GM18858 (cell line): Measurements from ENCODE around the gene KTI12.
"Not testable (repeated sequence)": the region's sequence is repeated elsewhere in the genome, so short reads cannot be mapped to it uniquely, and the experiment has no call there.

Experiments used
- ATAC-seq: cut with Tn5 transposase; IDR thresholded peaks from one replicate; pipeline ENCODE4 v1.9.1; 2021; ENCODE audit not compliant: unreplicated experiment

KTI12 gene

GRCh38 chr1:52033190-52034049 is at the start of gene KTI12:
Gene KTI12 (minus strand): TSS chr1:52033810. CDS start chr1:52033761, 49 bp downstream.
- ATAC-seq = peak; percentile 80

- no peak for ATAC-seq
Measured at GRCh38 chr1:52080014-52080415, 46.4 kb upstream of the KTI12 start.

GRCh38 chr1:52077277-52077676 is 43.7 kb upstream of the KTI12 start:
- ATAC-seq = not testable (repeated sequence)

- no peak for ATAC-seq
Measured at GRCh38 chr1:52072291-52072690, 38.7 kb upstream of the KTI12 start.

GRCh38 chr1:52070704-52071103 is 37.1 kb upstream of the KTI12 start:
- ATAC-seq = no peak

- ATAC-seq = no peak
Measured at GRCh38 chr1:52063192-52063591, 29.6 kb upstream of the KTI12 start.

GRCh38 chr1:52060822-52061221 is 27.2 kb upstream of the KTI12 start:
- ATAC-seq = no peak

- no peak for ATAC-seq
Measured at GRCh38 chr1:52059888-52060287, 26.3 kb upstream of the KTI12 start.

- no peak for ATAC-seq
Measured at GRCh38 chr1:52059321-52059720, 25.7 kb upstream of the KTI12 start.

- ATAC-seq = no peak
Measured at GRCh38 chr1:52057876-52058415, 24.3 kb upstream of the KTI12 start.

GRCh38 chr1:52057255-52057654 is 23.6 kb upstream of the KTI12 start:
- ATAC-seq = no peak

- peak; percentile 38 for ATAC-seq
Measured at GRCh38 chr1:52056937-52057231, 23.3 kb upstream of the KTI12 start.

- ATAC-seq = peak; percentile 66
Measured at GRCh38 chr1:52056163-52056936, 22.7 kb upstream of the KTI12 start, which contains the start of gene BTF3L4. Gene BTF3L4 (plus strand): TSS chr1:52056295. CDS start chr1:52059848, 3,553 bp downstream.

- no peak for ATAC-seq
Measured at GRCh38 chr1:52055866-52056162, 22.2 kb upstream of the KTI12 start.

- ATAC-seq = peak; percentile 33
Measured at GRCh38 chr1:52055066-52055865, 21.7 kb upstream of the KTI12 start, which contains the start of gene TXNDC12. Gene TXNDC12 (minus strand): TSS chr1:52055191. CDS start chr1:52055096, 95 bp downstream.

GRCh38 chr1:52054496-52055065 is 21.0 kb upstream of the KTI12 start:
- no peak for ATAC-seq

GRCh38 chr1:52053862-52054261 is 20.3 kb upstream of the KTI12 start:
- no peak for ATAC-seq

GRCh38 chr1:52049337-52049736 is 15.7 kb upstream of the KTI12 start:
- not testable (repeated sequence) for ATAC-seq

GRCh38 chr1:52045666-52046195 is 12.1 kb upstream of the KTI12 start:
- not testable (repeated sequence) for ATAC-seq

GRCh38 chr1:52045236-52045635 is 11.6 kb upstream of the KTI12 start:
- no peak for ATAC-seq
